Activated CD8-positive, alpha-beta T cell treated with anti-CD3 and anti-CD28 coated beads, Interleukin-2, amount 10 ng/mL, durations not matched to agents 7 days and 5 days (primary cell): ENCODE data around the gene TMEM63A. TPM values are rescaled to one million over a fixed set of nuclear protein-coding genes. Genes with fewer than 3 reads are reported as not detected.
A peak's percentile ranks its signal among the peaks of the same experiment; 100 is the strongest.

ENCODE experiments used
- ATAC-seq: fragments of 150-1000 bp; cut with Tn5 transposase; one replicate; pipeline ENCODE4 v1.10.0; 2021; ENCODE audit warnings: moderate library complexity
- CTCF ChIA-PET: fragments of 350-600 bp; sonication (Branson Sonifier 250); formaldehyde crosslinking; loops from one replicate; lab custom pipeline; 2021; ENCODE audit warnings: antibody characterized with exemption; lab: Charles Lee
- POLR2A ChIA-PET: fragments of 350-600 bp; sonication (Branson Sonifier 250); formaldehyde crosslinking; loops from one replicate; lab custom pipeline; 2021; ENCODE audit warnings: antibody characterized with exemption; lab: Charles Lee
- DNase-seq: peaks from one replicate; pipeline ENCODE4 v3.0.0-alpha.2; 2020
- H3K27ac Mint-ChIP-seq: one replicate; pipeline ENCODE4 v1.8.0; 2021; ENCODE audit warnings: mild to moderate bottlenecking, mixed read lengths
- H3K27me3 Mint-ChIP-seq: one replicate; pipeline ENCODE4 v1.8.0; 2021; ENCODE audit warnings: low read depth, mixed read lengths
- H3K36me3 Mint-ChIP-seq: one replicate; pipeline ENCODE4 v1.8.0; 2021; ENCODE audit warnings: low read depth, mixed read lengths
- H3K4me1 Mint-ChIP-seq: one replicate; pipeline ENCODE4 v1.8.0; 2021; ENCODE audit warnings: low read depth, mixed read lengths
- H3K4me3 Mint-ChIP-seq: one replicate; pipeline ENCODE4 v1.8.0; 2021; ENCODE audit warnings: mild to moderate bottlenecking, mixed read lengths
- H3K9me3 Mint-ChIP-seq: one replicate; pipeline ENCODE4 v1.8.0; 2022; ENCODE audit warnings: mixed read lengths; ENCODE audit not compliant: insufficient read depth
- total RNA-seq, 2 experiments: library from RNA; stranded (reverse); gene quantifications; one replicate each; pipeline ENCODE4 v1.2.3, GENCODE V29; 2021

The TMEM63A gene
- total RNA-seq, 2 experiments from 2014 or later, result 83.5 to 85.8 TPM

DNA sequence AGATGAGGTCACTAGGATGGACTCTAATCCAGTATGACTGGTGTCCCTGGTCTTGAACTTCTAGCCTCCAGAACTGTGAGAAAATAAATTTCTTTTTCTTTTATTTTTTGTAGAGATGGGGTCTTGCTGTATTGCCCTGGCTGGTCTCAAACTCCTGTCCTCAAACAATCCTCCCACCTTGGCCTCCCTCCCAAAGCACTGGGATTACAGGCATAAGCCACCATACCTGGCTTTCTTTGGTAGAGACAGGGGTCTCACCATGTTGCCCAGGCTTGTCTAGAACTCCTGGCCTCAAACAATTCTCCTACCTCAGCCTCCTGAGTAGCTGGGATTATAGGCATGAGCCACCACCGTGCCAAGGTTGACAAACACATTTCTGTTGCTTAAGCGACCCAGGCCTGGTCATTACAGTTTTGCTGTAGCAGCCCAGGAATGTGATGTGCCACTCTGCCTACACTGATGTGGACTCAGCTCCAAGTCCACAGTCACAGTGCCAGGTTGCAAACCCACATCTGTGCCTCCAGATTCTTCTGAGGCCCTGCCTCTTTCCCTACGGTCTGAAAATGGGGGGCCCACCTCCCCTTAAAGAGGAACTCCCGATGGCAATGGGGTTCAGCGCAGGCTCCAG is 25.9 kb upstream of the TMEM63A start:
- ChIA-PET POLR2A (no interaction called here), CTCF (interaction anchor here (0.7 to 5.6 kb wide), 5 partner anchors 10 to 434 kb away, joined by 3 to 63 read pairs (median 27); partner anchors contain the start of genes SRP9 and TMEM63A)
- Mint-ChIP-seq H3K4me1 (peaks cover 17% of the 10 kb centered on the region), H3K27me3 (peaks cover 7% of the 10 kb centered on the region), H3K36me3 (no peaks in the 10 kb centered on the region), H3K9me3 (no peaks in the 10 kb centered on the region), H3K4me3 (no peak overlapping the region), H3K27ac (no peak overlapping the region)
- ATAC-seq (no peak), DNase-seq (no peak)

DNA sequence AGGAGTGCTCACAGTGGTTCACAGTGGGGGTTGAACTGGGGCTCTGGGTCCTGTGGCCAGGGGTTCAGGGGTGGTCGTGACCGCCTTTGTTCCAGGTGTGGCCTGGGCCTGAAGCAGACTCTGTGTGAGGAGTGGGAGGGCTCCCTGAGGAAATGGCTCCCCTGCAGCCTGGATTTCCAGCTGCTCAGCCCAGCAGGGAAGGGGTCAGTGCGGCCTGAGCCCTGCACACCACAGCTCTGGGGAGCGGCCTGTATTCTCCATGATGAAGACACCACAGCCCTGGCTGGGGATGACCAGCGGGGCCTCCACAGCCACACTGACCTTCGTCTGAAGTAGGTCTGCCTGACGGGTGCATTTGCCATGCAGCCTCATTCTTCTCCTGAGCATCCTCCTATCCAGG is 25.2 kb upstream of the TMEM63A start:
- ChIA-PET POLR2A (interaction anchor here (1.0 kb wide), 1 partner anchor 129 kb away, joined by 3 read pairs; no protein-coding TSS in a partner anchor), CTCF (interaction anchor here (0.6 to 5.6 kb wide), 3 partner anchors 68 to 129 kb away, joined by 3 to 43 read pairs (median 3); partner anchors contain the start of gene SRP9)
- Mint-ChIP-seq H3K4me3 (no peak overlapping the region), H3K27ac (no peak overlapping the region), H3K9me3 (no peaks in the 10 kb centered on the region), H3K36me3 (no peaks in the 10 kb centered on the region), H3K27me3 (peaks cover 8% of the 10 kb centered on the region), H3K4me1 (peaks cover 17% of the 10 kb centered on the region)
- ATAC-seq (no peak), DNase-seq (no peak)

DNA sequence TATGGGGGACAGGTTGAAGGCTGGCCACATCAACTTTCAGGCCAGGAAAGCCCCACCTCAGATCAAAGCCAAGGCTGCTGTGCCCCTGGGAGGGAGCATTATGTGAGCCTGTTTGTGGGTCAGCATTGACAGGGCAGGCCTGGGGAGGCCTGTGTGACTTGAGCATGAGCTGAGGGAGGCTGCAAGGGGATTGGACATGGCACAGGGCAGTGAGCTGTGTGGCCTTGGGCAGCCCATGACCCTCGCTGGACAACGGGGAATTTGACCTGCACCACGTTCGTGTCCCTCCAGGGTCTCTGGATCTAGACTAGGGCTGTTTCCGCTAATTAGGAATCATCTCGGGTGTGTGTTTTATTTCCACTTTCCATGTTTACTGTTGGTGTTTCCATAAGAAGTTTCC is 24.3 kb upstream of the TMEM63A start:
- CTCF ChIA-PET, result interaction anchor here (0.8 to 1.0 kb wide), 2 partner anchors 69 to 98 kb away, joined by 3 read pairs; no protein-coding TSS in a partner anchor
- H3K4me1 Mint-ChIP-seq, result peaks cover 15% of the 10 kb centered on the region
- DNase-seq (no peak), ATAC-seq (no peak)
- POLR2A ChIA-PET, result interaction anchor here (0.7 kb wide), 1 partner anchor 54 kb away, joined by 3 read pairs; no protein-coding TSS in a partner anchor
- no peak overlapping the region for H3K27ac Mint-ChIP-seq
- H3K36me3 Mint-ChIP-seq, result no peaks in the 10 kb centered on the region
- no peaks in the 10 kb centered on the region for H3K9me3 Mint-ChIP-seq
- H3K4me3 Mint-ChIP-seq, result no peak overlapping the region
- peaks cover 10% of the 10 kb centered on the region for H3K27me3 Mint-ChIP-seq

DNA sequence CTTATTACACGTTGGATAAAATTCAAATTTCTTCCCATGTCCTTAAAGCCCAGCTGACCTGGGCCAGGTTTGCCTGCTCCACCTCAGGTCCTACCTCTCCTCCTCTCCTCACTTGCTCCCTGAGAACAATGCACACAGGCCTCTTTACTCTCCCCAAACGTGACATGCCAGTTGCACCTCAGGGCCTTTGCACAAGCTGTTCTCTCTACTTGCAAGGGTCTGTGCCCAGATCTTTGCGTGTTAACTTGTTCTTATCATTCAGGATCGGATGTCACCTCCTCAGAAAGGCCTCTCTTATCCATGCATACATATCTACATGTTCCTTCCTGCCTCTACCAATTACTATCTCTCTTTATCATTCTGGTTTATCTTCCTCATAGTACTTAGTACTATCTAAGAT is 21.4 kb upstream of the TMEM63A start:
- ATAC-seq (no peak), DNase-seq (no peak)
- Mint-ChIP-seq H3K27me3 (peaks cover 15% of the 10 kb centered on the region), H3K4me1 (peaks cover 13% of the 10 kb centered on the region), H3K27ac (no peak overlapping the region), H3K4me3 (no peak overlapping the region), H3K9me3 (no peaks in the 10 kb centered on the region), H3K36me3 (no peaks in the 10 kb centered on the region)
- ChIA-PET CTCF (interaction anchor here (1.2 to 1.5 kb wide), 2 partner anchors 27 to 126 kb away, joined by 3 read pairs; partner anchors contain the start of gene SRP9), POLR2A (no interaction called here)

DNA sequence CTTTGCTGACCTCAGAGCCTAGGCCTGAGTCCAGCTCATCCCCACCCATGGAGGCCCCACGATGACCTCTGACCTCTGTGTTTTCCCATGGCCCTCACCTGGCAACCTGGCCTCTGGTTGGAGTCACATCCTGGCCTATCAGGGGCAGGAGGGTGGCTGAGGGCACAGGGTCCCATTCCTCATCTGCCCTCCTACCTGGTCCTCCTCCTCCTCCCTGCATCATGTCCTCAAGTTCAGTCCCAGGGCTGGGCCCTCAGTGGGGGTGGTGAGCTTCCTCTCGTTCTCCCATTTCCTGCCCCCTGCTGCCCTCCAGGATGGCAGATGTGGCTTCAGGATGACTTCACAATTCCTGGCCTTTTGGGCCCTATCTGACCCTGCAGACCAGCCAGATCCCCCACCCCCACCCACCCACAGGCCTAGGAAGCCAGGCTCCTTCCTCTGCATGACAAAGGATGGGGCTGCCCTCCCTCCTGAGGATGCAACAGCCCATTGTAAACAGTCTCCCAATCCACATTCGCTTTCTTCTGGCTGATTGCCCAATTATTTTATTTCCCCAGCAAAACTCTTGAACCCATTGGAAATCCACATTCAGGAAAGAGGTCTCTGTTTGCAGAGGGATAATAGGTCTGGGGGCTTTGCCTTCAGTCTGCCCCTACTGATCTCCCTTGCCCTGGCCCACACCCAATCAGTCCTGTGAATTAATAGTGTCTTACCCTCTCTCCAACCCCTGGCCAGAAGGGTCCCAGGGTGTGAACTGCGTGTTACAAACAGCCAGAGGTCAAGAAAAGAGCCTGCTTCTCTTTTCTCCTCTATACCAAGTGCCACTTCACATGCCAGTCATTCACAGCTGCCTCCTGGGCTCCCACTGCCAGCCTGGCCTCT is 17.1 kb upstream of the TMEM63A start:
- Mint-ChIP-seq H3K27ac (peak overlapping the region; percentile 39), H3K27me3 (peaks cover 10% of the 10 kb centered on the region), H3K4me3 (no peak overlapping the region), H3K4me1 (peaks cover 42% of the 10 kb centered on the region), H3K36me3 (no peaks in the 10 kb centered on the region), H3K9me3 (no peaks in the 10 kb centered on the region)
- CTCF ChIA-PET, result interaction anchor here (3.3 to 3.4 kb wide), 2 partner anchors 11 to 17 kb away, joined by 27 to 42 read pairs; partner anchors contain the start of gene TMEM63A
- POLR2A ChIA-PET, result interaction anchor here (0.7 to 3.1 kb wide), 2 partner anchors 12 to 17 kb away, joined by 3 to 29 read pairs; partner anchors contain the start of gene TMEM63A
- DNase-seq (no peak), ATAC-seq (no peak)

DNA sequence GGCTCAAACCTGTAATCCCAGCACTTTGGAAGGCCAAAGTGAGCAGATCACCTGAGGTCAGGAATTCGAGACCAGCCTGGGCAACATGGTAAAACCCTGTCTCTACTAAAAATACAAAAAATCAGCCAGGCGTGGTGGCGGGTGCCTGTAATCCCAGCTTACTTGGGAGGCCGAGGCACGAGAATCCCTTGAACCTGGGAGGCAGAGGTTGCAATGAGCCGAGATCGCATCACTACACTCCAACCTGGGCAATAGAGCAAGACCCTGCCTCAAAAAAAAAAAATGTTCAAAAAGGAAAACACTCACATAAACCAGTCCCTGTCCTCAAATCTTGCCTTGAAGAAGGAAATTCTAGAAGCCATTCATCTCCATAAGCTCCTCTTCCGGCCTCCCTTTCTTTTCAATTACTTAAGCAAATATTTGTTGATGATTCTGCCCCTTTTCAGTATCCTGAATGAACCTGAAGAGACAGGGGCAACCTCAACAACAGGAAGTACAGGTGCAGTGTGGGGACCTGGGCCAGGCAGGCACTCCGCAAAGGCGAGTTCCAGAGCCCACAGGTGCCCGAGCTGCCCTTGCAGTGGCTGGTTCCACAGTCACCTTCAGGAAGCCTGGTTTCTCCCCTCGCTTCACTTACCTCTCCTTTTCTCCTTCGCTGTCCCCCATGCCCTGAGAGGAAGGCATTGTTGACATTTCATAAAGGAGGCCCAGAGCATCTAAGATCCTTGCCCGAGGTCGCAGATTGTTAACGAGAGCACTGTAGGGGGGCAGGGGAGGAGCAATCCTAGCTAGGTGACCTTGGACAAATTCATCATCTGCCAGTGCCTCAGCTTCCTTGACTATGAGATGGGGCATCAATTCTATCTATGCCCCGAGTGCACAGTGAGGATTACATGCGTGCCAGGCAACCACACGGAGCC is 15.7 kb upstream of the TMEM63A start:
- POLR2A ChIA-PET, result interaction anchor here (0.5 to 3.1 kb wide), 9 partner anchors 13 to 453 kb away, joined by 3 to 29 read pairs (median 4); partner anchors contain the start of genes PYCR2, SRP9 and TMEM63A
- DNase-seq (peak; percentile 40), ATAC-seq (no peak)
- H3K9me3 Mint-ChIP-seq, result no peaks in the 10 kb centered on the region
- no peaks in the 10 kb centered on the region for H3K36me3 Mint-ChIP-seq
- H3K27ac Mint-ChIP-seq, result peak overlapping the region; percentile 80
- peaks cover 42% of the 10 kb centered on the region for H3K4me1 Mint-ChIP-seq
- H3K4me3 Mint-ChIP-seq, result peak overlapping the region; percentile 56
- CTCF ChIA-PET, result interaction anchor here (0.9 to 3.4 kb wide), 8 partner anchors 11 to 121 kb away, joined by 3 to 42 read pairs (median 4); partner anchors contain the start of genes PYCR2, SRP9 and TMEM63A
- H3K27me3 Mint-ChIP-seq, result peaks cover 16% of the 10 kb centered on the region

DNA sequence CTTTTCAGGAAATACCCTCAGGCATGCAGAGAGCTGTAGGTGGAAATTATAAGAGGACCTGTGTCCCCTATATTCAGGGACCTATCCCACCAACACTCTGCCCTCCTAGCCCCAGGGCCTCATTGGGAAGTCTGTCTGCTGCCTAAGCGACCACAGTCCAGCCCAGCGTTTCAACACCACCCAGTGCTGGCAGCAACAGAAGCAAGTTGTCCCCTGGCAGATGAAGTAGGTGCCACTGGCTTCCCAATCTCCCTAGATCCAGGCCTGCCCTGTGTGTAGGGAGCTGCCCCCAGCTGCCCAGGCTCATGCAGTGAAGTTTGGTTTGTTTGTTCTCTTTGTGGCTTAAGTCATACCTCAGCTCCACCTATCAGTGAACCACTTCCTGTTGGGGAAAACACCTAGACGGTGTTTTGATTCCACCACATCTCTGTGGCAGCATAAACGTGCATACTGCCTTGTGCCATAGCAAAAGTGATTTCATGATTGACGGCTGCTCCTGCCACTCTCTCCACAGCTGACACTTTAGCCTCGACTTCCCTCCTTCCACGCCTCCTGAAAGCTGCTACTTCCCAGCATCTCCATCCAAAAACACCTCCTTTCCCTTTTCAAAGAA is 14.9 kb upstream of the TMEM63A start:
- H3K36me3 Mint-ChIP-seq, result no peaks in the 10 kb centered on the region
- H3K27me3 Mint-ChIP-seq, result peaks cover 12% of the 10 kb centered on the region
- H3K4me3 Mint-ChIP-seq, result peak overlapping the region; percentile 56
- H3K9me3 Mint-ChIP-seq, result no peaks in the 10 kb centered on the region
- DNase-seq, result peak; percentile 89
- POLR2A ChIA-PET, result interaction anchor here (0.5 to 3.1 kb wide), 10 partner anchors 12 to 452 kb away, joined by 3 to 29 read pairs (median 4); partner anchors contain the start of genes PYCR2, SRP9 and TMEM63A
- peak overlapping the region; percentile 80 for H3K27ac Mint-ChIP-seq
- peak; percentile 98 for ATAC-seq
- peaks cover 42% of the 10 kb centered on the region for H3K4me1 Mint-ChIP-seq
- CTCF ChIA-PET, result interaction anchor here (0.7 to 3.4 kb wide), 9 partner anchors 10 to 416 kb away, joined by 3 to 42 read pairs (median 4); partner anchors contain the start of genes PYCR2, SRP9 and TMEM63A

DNA sequence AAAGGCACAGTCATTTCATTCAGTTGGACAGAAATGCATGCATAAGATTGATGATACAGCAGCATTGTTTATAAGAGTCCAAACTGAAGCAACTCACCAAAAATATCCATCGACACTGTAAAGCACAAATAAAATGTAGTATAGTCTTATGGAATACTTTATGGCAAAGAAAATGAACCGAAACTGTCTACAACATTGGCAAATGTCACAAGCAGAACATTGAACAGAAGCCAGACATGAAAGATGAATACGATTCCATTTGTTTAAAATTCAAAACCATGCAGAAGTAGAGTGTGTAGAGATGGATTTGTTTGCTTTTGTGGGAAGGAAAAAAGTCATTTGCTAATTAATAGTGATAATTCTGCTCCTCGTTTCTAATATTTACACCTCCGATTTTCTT is 14.3 kb upstream of the TMEM63A start:
- ATAC-seq (no peak), DNase-seq (no peak)
- peaks cover 42% of the 10 kb centered on the region for H3K4me1 Mint-ChIP-seq
- ChIA-PET CTCF (interaction anchor here (0.7 to 3.4 kb wide), 7 partner anchors 10 to 416 kb away, joined by 3 to 42 read pairs (median 4); partner anchors contain the start of genes PYCR2, SRP9 and TMEM63A), POLR2A (interaction anchor here (0.7 to 3.1 kb wide), 6 partner anchors 14 to 429 kb away, joined by 3 to 29 read pairs (median 5); partner anchors contain the start of genes PYCR2, SRP9 and TMEM63A)
- H3K9me3 Mint-ChIP-seq, result no peaks in the 10 kb centered on the region
- peaks cover 12% of the 10 kb centered on the region for H3K27me3 Mint-ChIP-seq
- peak overlapping the region; percentile 56 for H3K4me3 Mint-ChIP-seq
- no peak overlapping the region for H3K27ac Mint-ChIP-seq
- no peaks in the 10 kb centered on the region for H3K36me3 Mint-ChIP-seq

DNA sequence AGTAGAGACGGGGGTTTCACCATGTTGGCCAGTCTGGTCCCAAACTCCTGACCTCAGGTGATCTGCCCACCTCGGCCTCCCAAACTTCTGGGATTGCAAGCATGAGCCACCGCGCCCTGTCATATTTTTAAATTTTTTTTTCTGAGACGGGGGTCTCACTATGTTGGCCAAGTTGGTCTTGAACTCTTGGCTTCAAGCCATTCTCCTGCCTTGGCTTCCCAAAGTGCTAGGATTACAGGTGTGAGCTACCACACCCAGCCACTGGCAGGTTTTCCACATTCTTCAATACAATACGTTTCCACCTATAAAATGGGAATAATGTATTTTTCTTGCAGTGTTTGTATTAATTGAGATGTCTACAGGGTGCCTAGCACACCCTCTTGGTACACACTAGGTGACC is 10.1 kb upstream of the TMEM63A start:
- H3K27me3 Mint-ChIP-seq, result peaks cover 13% of the 10 kb centered on the region
- no peaks in the 10 kb centered on the region for H3K9me3 Mint-ChIP-seq
- no peaks in the 10 kb centered on the region for H3K36me3 Mint-ChIP-seq
- H3K27ac Mint-ChIP-seq, result no peak overlapping the region
- no peak overlapping the region for H3K4me3 Mint-ChIP-seq
- H3K4me1 Mint-ChIP-seq, result peaks cover 16% of the 10 kb centered on the region
- POLR2A ChIA-PET, result interaction anchor here (1.8 kb wide), 1 partner anchor 31 kb away, joined by 7 read pairs; the partner anchor contains the start of gene PYCR2
- DNase-seq (no peak), ATAC-seq (no peak)
- CTCF ChIA-PET, result interaction anchor here (1.1 to 1.2 kb wide), 3 partner anchors 10 to 29 kb away, joined by 3 read pairs; partner anchors contain the start of gene TMEM63A
